Thymus (tissue), 2 donors: ENCODE measurements around the gene ADAMTS13. TPM values are rescaled to one million over a fixed set of nuclear protein-coding genes. Genes with fewer than 3 reads are reported as not detected.

ENCODE experiments used
- polyA plus RNA-seq: library from polyadenylated mRNA; stranded (reverse); fragments of 200-250 nt; gene quantifications from one replicate; pipeline ENCODE4 v1.2.3, GENCODE V29; 2013
- total RNA-seq: library from RNA; stranded (reverse); fragments of 120-200 nt; gene quantifications from one replicate; pipeline ENCODE4 v1.2.4, GENCODE V29; 2013
- donor health status: healthy.

Gene ADAMTS13
- total and polyA plus RNA-seq, 2 donors, result 0.94 to 11.8 TPM

Other genes starting within 250 kb of the ADAMTS13 start
- not detected for gene OBP2B, start 213.1 kb upstream of the ADAMTS13 start, total RNA-seq
- gene OBP2B, start 213.1 kb upstream of the ADAMTS13 start, polyA plus RNA-seq, result 0.09 TPM
- gene ABO, start 147.2 kb upstream of the ADAMTS13 start, total RNA-seq, result 0.14 TPM
- 1.3 TPM for gene ABO, start 147.2 kb upstream of the ADAMTS13 start, polyA plus RNA-seq
- gene SURF6, start 86.2 kb upstream of the ADAMTS13 start, total RNA-seq, result 13.6 TPM
- 17.2 TPM for gene SURF6, start 86.2 kb upstream of the ADAMTS13 start, polyA plus RNA-seq
- 13.1 TPM for gene MED22, start 74.2 kb upstream of the ADAMTS13 start, total RNA-seq
- gene MED22, start 74.2 kb upstream of the ADAMTS13 start, polyA plus RNA-seq, result 13.6 TPM
- gene RPL7A, start 74.1 kb upstream of the ADAMTS13 start, total RNA-seq, result 2,397 TPM
- gene RPL7A, start 74.1 kb upstream of the ADAMTS13 start, polyA plus RNA-seq, result 3,092 TPM
- 31.9 TPM for gene SURF1, start 65.9 kb upstream of the ADAMTS13 start, total RNA-seq
- gene SURF1, start 65.9 kb upstream of the ADAMTS13 start, polyA plus RNA-seq, result 84.0 TPM
- gene SURF2, start 65.8 kb upstream of the ADAMTS13 start, total RNA-seq, result 21.9 TPM
- 34.0 TPM for gene SURF2, start 65.8 kb upstream of the ADAMTS13 start, polyA plus RNA-seq
- 87.3 TPM for gene SURF4, start 46.3 kb upstream of the ADAMTS13 start, total RNA-seq
- gene SURF4, start 46.3 kb upstream of the ADAMTS13 start, polyA plus RNA-seq, result 52.0 TPM
- 0.94 TPM for gene STKLD1, start 46.0 kb upstream of the ADAMTS13 start, total RNA-seq
- gene STKLD1, start 46.0 kb upstream of the ADAMTS13 start, polyA plus RNA-seq, result 1.5 TPM
- 20.4 TPM for gene REXO4, start 4.4 kb upstream of the ADAMTS13 start, total RNA-seq
- 17.5 TPM for gene REXO4, start 4.4 kb upstream of the ADAMTS13 start, polyA plus RNA-seq
- gene CACFD1, start 37.6 kb downstream of the ADAMTS13 start, total RNA-seq, result 6.1 TPM
- gene CACFD1, start 37.6 kb downstream of the ADAMTS13 start, polyA plus RNA-seq, result 9.1 TPM
- gene SLC2A6, start 56.7 kb downstream of the ADAMTS13 start, total RNA-seq, result 2.0 TPM
- 5.5 TPM for gene SLC2A6, start 56.7 kb downstream of the ADAMTS13 start, polyA plus RNA-seq
- gene MYMK, start 102.6 kb downstream of the ADAMTS13 start, total RNA-seq, result 0.47 TPM
- gene MYMK, start 102.6 kb downstream of the ADAMTS13 start, polyA plus RNA-seq, result 0.39 TPM
- gene ADAMTSL2, start 112.3 kb downstream of the ADAMTS13 start, total RNA-seq, result 1.7 TPM
- 0.68 TPM for gene ADAMTSL2, start 112.3 kb downstream of the ADAMTS13 start, polyA plus RNA-seq
- gene FAM163B, start 187.0 kb downstream of the ADAMTS13 start, total RNA-seq, result 2.0 TPM
- gene FAM163B, start 187.0 kb downstream of the ADAMTS13 start, polyA plus RNA-seq, result 0.27 TPM
- 0.28 TPM for gene DBH, start 214.0 kb downstream of the ADAMTS13 start, total RNA-seq
- gene DBH, start 214.0 kb downstream of the ADAMTS13 start, polyA plus RNA-seq, result 0.25 TPM